ENCODE measurements around the gene RND2. TPM values are rescaled to one million over a fixed set of nuclear protein-coding genes. Genes with fewer than 3 reads are reported as not detected.

RND2 gene
- total RNA-seq, 1 experiment from 2014 or later: 0.59 TPM

- ChIA-PET CTCF (no interaction called here), POLR2A (interaction anchor here (0.7 kb wide), 1 partner anchor 13 kb away, joined by 4 read pairs; no protein-coding TSS in a partner anchor)
- no peaks in the 10 kb centered on the region for H3K4me1 ChIP-seq (ENCODE audit: control insufficient read depth, insufficient read depth, low read length)
- in situ Hi-C loops (cut with HindIII; ENCODE audit: low pct_unique_long_range_greater_than_20kb, low sequenced_read_pairs) (no loop called here), intact Hi-C loops (cut with micrococcal nuclease; ENCODE audit: unreplicated experiment) (no loop called here)
- BruUV-seq (replicated peaks): no TSS peak
- TF ChIP-seq TCF7L2 (IDR thresholded peaks at IDR 0.05; ENCODE audit: low read depth, low read length) (no peak), POLR2AphosphoS5 (IDR thresholded peaks at IDR 0.05; ENCODE audit: low read depth, low read length) (no peak), SIN3A (IDR thresholded peaks at IDR 0.05; ENCODE audit: borderline replicate concordance, insufficient read depth, low read depth, low read length) (no peak)
- TF ChIP-seq, protein P1, sequence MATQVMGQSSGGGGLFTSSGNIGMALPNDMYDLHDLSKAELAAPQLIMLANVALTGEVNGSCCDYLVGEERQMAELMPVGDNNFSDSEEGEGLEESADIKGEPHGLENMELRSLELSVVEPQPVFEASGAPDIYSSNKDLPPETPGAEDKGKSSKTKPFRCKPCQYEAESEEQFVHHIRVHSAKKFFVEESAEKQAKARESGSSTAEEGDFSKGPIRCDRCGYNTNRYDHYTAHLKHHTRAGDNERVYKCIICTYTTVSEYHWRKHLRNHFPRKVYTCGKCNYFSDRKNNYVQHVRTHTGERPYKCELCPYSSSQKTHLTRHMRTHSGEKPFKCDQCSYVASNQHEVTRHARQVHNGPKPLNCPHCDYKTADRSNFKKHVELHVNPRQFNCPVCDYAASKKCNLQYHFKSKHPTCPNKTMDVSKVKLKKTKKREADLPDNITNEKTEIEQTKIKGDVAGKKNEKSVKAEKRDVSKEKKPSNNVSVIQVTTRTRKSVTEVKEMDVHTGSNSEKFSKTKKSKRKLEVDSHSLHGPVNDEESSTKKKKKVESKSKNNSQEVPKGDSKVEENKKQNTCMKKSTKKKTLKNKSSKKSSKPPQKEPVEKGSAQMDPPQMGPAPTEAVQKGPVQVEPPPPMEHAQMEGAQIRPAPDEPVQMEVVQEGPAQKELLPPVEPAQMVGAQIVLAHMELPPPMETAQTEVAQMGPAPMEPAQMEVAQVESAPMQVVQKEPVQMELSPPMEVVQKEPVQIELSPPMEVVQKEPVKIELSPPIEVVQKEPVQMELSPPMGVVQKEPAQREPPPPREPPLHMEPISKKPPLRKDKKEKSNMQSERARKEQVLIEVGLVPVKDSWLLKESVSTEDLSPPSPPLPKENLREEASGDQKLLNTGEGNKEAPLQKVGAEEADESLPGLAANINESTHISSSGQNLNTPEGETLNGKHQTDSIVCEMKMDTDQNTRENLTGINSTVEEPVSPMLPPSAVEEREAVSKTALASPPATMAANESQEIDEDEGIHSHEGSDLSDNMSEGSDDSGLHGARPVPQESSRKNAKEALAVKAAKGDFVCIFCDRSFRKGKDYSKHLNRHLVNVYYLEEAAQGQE (IDR thresholded peaks at IDR 0.05; ENCODE audit: insufficient read depth in 1 of 2, low read depth in 2 of 2, low read length in 1 of 2): no peak
- TF ChIP-seq, protein P2, sequence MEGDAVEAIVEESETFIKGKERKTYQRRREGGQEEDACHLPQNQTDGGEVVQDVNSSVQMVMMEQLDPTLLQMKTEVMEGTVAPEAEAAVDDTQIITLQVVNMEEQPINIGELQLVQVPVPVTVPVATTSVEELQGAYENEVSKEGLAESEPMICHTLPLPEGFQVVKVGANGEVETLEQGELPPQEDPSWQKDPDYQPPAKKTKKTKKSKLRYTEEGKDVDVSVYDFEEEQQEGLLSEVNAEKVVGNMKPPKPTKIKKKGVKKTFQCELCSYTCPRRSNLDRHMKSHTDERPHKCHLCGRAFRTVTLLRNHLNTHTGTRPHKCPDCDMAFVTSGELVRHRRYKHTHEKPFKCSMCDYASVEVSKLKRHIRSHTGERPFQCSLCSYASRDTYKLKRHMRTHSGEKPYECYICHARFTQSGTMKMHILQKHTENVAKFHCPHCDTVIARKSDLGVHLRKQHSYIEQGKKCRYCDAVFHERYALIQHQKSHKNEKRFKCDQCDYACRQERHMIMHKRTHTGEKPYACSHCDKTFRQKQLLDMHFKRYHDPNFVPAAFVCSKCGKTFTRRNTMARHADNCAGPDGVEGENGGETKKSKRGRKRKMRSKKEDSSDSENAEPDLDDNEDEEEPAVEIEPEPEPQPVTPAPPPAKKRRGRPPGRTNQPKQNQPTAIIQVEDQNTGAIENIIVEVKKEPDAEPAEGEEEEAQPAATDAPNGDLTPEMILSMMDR (IDR thresholded peaks at IDR 0.05): no peak
- H3K36me3 ChIP-seq (ENCODE audit: control insufficient read depth, insufficient read depth, low read length): no peaks in the 10 kb centered on the region
- no peak for ATAC-seq
- no peak overlapping the region for H3K4me3 ChIP-seq (ENCODE audit: low read depth in 2 of 2, low read length in 2 of 2)
- H3K9me3 ChIP-seq (ENCODE audit: control insufficient read depth, insufficient read depth, low read depth, low read length): no peaks in the 10 kb centered on the region
- H3K27me3 ChIP-seq (ENCODE audit: control insufficient read depth, insufficient read depth, low read length): no peaks in the 10 kb centered on the region
- H3K27ac ChIP-seq (ENCODE audit: low read length): no peak overlapping the region
- DNase-seq (ENCODE audit: low read depth, low spot score): no peak
Observed at GRCh38 chr17:43033948-43034881, 9.2 kb downstream of the RND2 start.

GRCh38 chr17:43034894-43035293 is 9.9 kb downstream of the RND2 start:
- intact Hi-C loops (cut with micrococcal nuclease; ENCODE audit: unreplicated experiment): no loop called here
- ChIA-PET CTCF (no interaction called here), POLR2A (no interaction called here)
- BruUV-seq (replicated peaks): no TSS peak
- no peak overlapping the region for H3K27ac ChIP-seq (ENCODE audit: low read length)
- H3K4me3 ChIP-seq (ENCODE audit: low read depth in 2 of 2, low read length in 2 of 2): no peak overlapping the region
- no peaks in the 10 kb centered on the region for H3K4me1 ChIP-seq (ENCODE audit: control insufficient read depth, insufficient read depth, low read length)
- H3K9me3 ChIP-seq (ENCODE audit: control insufficient read depth, insufficient read depth, low read depth, low read length): no peaks in the 10 kb centered on the region
- no peaks in the 10 kb centered on the region for H3K27me3 ChIP-seq (ENCODE audit: control insufficient read depth, insufficient read depth, low read length)
- in situ Hi-C loops (cut with HindIII; ENCODE audit: low pct_unique_long_range_greater_than_20kb, low sequenced_read_pairs): no loop called here
- H3K36me3 ChIP-seq (ENCODE audit: control insufficient read depth, insufficient read depth, low read length): no peaks in the 10 kb centered on the region
- TF ChIP-seq TCF7L2 (IDR thresholded peaks at IDR 0.05; ENCODE audit: low read depth, low read length) (no peak), POLR2AphosphoS5 (IDR thresholded peaks at IDR 0.05; ENCODE audit: low read depth, low read length) (no peak)
- no peak for ATAC-seq
- DNase-seq (ENCODE audit: low read depth, low spot score): no peak

GRCh38 chr17:43039646-43040045 is 14.6 kb downstream of the RND2 start:
- Histone ChIP-seq H3K36me3 (ENCODE audit: control insufficient read depth, insufficient read depth, low read length) (no peaks in the 10 kb centered on the region), H3K4me3 (ENCODE audit: low read depth in 2 of 2, low read length in 2 of 2) (no peak overlapping the region), H3K27me3 (ENCODE audit: control insufficient read depth, insufficient read depth, low read length) (no peaks in the 10 kb centered on the region), H3K4me1 (ENCODE audit: control insufficient read depth, insufficient read depth, low read length) (no peaks in the 10 kb centered on the region), H3K27ac (ENCODE audit: low read length) (no peak overlapping the region), H3K9me3 (ENCODE audit: control insufficient read depth, insufficient read depth, low read depth, low read length) (no peaks in the 10 kb centered on the region)
- TF ChIP-seq, protein P2 (IDR thresholded peaks at IDR 0.05): no peak
- no peak for TF ChIP-seq POLR2AphosphoS5 (IDR thresholded peaks at IDR 0.05; ENCODE audit: low read depth, low read length)
- TF ChIP-seq, protein P1 (IDR thresholded peaks at IDR 0.05; ENCODE audit: insufficient read depth in 1 of 2, low read depth in 2 of 2, low read length in 1 of 2): no peak
- TF ChIP-seq SIN3A (IDR thresholded peaks at IDR 0.05; ENCODE audit: borderline replicate concordance, insufficient read depth, low read depth, low read length): no peak
- TF ChIP-seq TCF7L2 (IDR thresholded peaks at IDR 0.05; ENCODE audit: low read depth, low read length): no peak
- no peak for DNase-seq (ENCODE audit: low read depth, low spot score)
- intact Hi-C loops (cut with micrococcal nuclease; ENCODE audit: unreplicated experiment) (no loop called here), in situ Hi-C loops (cut with HindIII; ENCODE audit: low pct_unique_long_range_greater_than_20kb, low sequenced_read_pairs) (no loop called here)
- CTCF ChIA-PET: no interaction called here
- ATAC-seq: no peak
- POLR2A ChIA-PET: no interaction called here
- no TSS peak for BruUV-seq (replicated peaks)
